MM.1S (cell line): Measurements from ENCODE around the gene SARS1.

Experiments
- DNase-seq: peaks from one replicate; pipeline ENCODE4 v3.0.0-alpha.2; 2015
- H2AFZ ChIP-seq: fragments of 300-600 bp; sonication (generic); 2 replicates; pipeline ENCODE4 v1.6.0; 2016; ENCODE audit warnings: antibody characterized with exemption, low read length
- H3F3A ChIP-seq: fragments of 300-600 bp; sonication (generic); 2 replicates; pipeline ENCODE4 v1.6.1; 2016; ENCODE audit warnings: mild to moderate bottlenecking, antibody characterized with exemption, low read length, moderate library complexity, mixed read lengths; ENCODE audit not compliant: insufficient read depth
- H3K27ac ChIP-seq: fragments of 300-600 bp; sonication (generic); 2 replicates; pipeline ENCODE4 v1.5.1; 2016; ENCODE audit warnings: mild to moderate bottlenecking, low read length
- H3K27me3 ChIP-seq: fragments of 300-600 bp; sonication (generic); replicated peaks from 2 replicates; pipeline ENCODE4 v1.6.0; 2016; ENCODE audit warnings: low read length; ENCODE audit not compliant: insufficient read depth
- H3K36me3 ChIP-seq: fragments of 300-600 bp; sonication (generic); replicated peaks from 2 replicates; pipeline ENCODE4 v1.6.1; 2016; ENCODE audit warnings: mild to moderate bottlenecking, low read length, mixed read lengths; ENCODE audit not compliant: insufficient read depth
- H3K4me1 ChIP-seq: fragments of 300-600 bp; sonication (generic); 2 replicates; pipeline ENCODE4 v1.6.1; 2016; ENCODE audit warnings: low read length, mixed read lengths
- H3K4me2 ChIP-seq: fragments of 300-600 bp; sonication (generic); 2 replicates; pipeline ENCODE4 v1.6.0; 2016; ENCODE audit warnings: low read depth, low read length
- H3K4me3 ChIP-seq: fragments of 300-600 bp; sonication (generic); 2 replicates; pipeline ENCODE4 v1.5.1; 2016; ENCODE audit warnings: low read length, mixed read lengths
- H3K79me2 ChIP-seq: fragments of 300-600 bp; sonication (generic); 2 replicates; pipeline ENCODE4 v1.6.1; 2016; ENCODE audit warnings: mixed run types, low read length, mixed read lengths
- H3K9ac ChIP-seq: fragments of 300-600 bp; sonication (generic); 2 replicates; pipeline ENCODE4 v1.6.1; 2016; ENCODE audit warnings: low read length, mixed read lengths
- H3K9me2 ChIP-seq: fragments of 300-600 bp; sonication (generic); replicated peaks from 2 replicates; pipeline ENCODE4 v1.6.1; 2016; ENCODE audit warnings: mild to moderate bottlenecking, low read length, mixed read lengths; ENCODE audit not compliant: insufficient read depth
- H3K9me3 ChIP-seq: fragments of 300-600 bp; sonication (generic); replicated peaks from 2 replicates; pipeline ENCODE4 v1.6.1; 2016; ENCODE audit warnings: mild to moderate bottlenecking, low read length, mixed read lengths; ENCODE audit not compliant: insufficient read depth
- H4K20me1 ChIP-seq: fragments of 300-600 bp; sonication (generic); 2 replicates; pipeline ENCODE4 v1.6.1; 2016; ENCODE audit warnings: mild to moderate bottlenecking, low read length, moderate library complexity, mixed read lengths; ENCODE audit not compliant: insufficient read depth
- CTCF ChIP-seq: fragments of 300-600 bp; sonication (generic); IDR thresholded peaks from 2 replicates; pipeline ENCODE4 v1.5.1; 2016; ENCODE audit warnings: antibody characterized with exemption, low read length, mixed read lengths
- EZH2 ChIP-seq: fragments of 300-600 bp; sonication (generic); optimal IDR thresholded peaks from 2 replicates; pipeline ENCODE3; 2017; ENCODE audit warnings: low read depth, mild to moderate bottlenecking, antibody characterized with exemption, low read length, mixed read lengths
- EZH2phosphoT487 ChIP-seq: fragments of 300-600 bp; sonication (generic); IDR thresholded peaks from 2 replicates; pipeline ENCODE4 v1.6.1; 2018; ENCODE audit warnings: antibody characterized with exemption, low read length

SARS1 gene

GRCh38 chr1:109272831-109273547 lies 59.3 kb downstream of the SARS1 start:
- H2AFZ ChIP-seq, result no peak overlapping the region
- TF ChIP-seq EZH2phosphoT487 (no peak), CTCF (no peak), EZH2 (no peak)
- H4K20me1 ChIP-seq, result no peaks in the 10 kb centered on the region
- H3K27me3 ChIP-seq, result no peaks in the 10 kb centered on the region
- no peak overlapping the region for H3K4me2 ChIP-seq
- H3K9me3 ChIP-seq, result no peaks in the 10 kb centered on the region
- H3K9ac ChIP-seq, result no peak overlapping the region
- H3K27ac ChIP-seq, result no peak overlapping the region
- H3K79me2 ChIP-seq, result no peaks in the 10 kb centered on the region
- no peak overlapping the region for H3K4me3 ChIP-seq
- peaks cover 9% of the 10 kb centered on the region for H3K4me1 ChIP-seq
- H3K36me3 ChIP-seq, result no peaks in the 10 kb centered on the region
- no peak for DNase-seq
- H3F3A ChIP-seq, result no peaks in the 10 kb centered on the region
- H3K9me2 ChIP-seq, result no peaks in the 10 kb centered on the region

- Histone ChIP-seq H3K27ac (no peak overlapping the region), H3K79me2 (no peaks in the 10 kb centered on the region), H3K4me2 (no peak overlapping the region), H3K27me3 (no peaks in the 10 kb centered on the region), H3K9ac (no peak overlapping the region), H3K9me3 (no peaks in the 10 kb centered on the region), H3K9me2 (no peaks in the 10 kb centered on the region), H3K4me3 (no peak overlapping the region), H2AFZ (no peak overlapping the region), H3K36me3 (no peaks in the 10 kb centered on the region), H4K20me1 (no peaks in the 10 kb centered on the region), H3F3A (0 out of 2 replicates have a peak, but pooled peaks cover 2% of the 10 kb centered on the region), H3K4me1 (peaks cover 9% of the 10 kb centered on the region)
- DNase-seq, result no peak
- TF ChIP-seq EZH2 (no peak), CTCF (no peak), EZH2phosphoT487 (no peak)
Measured at GRCh38 chr1:109273570-109274288, 60.0 kb downstream of the SARS1 start.

- DNase-seq, result no peak
- H3K9ac ChIP-seq, result no peak overlapping the region
Measured at GRCh38 chr1:109274533-109275476, 61.1 kb downstream of the SARS1 start.

More at GRCh38 chr1:109274533-109275476, 61.1 kb downstream of the SARS1 start:
- Histone ChIP-seq H4K20me1 (no peaks in the 10 kb centered on the region), H3K4me1 (peaks cover 9% of the 10 kb centered on the region), H3K27me3 (no peaks in the 10 kb centered on the region), H3K36me3 (no peaks in the 10 kb centered on the region), H3K27ac (no peak overlapping the region), H3K4me2 (no peak overlapping the region), H3K4me3 (no peak overlapping the region), H3F3A (0 out of 2 replicates have a peak, but pooled peaks cover 2% of the 10 kb centered on the region), H3K9me2 (no peaks in the 10 kb centered on the region), H2AFZ (no peak overlapping the region), H3K9me3 (no peaks in the 10 kb centered on the region), H3K79me2 (no peaks in the 10 kb centered on the region)
- no peak for TF ChIP-seq EZH2
